ENCODE data around the gene TMED4. TPM values are rescaled to one million over a fixed set of nuclear protein-coding genes. Genes with fewer than 3 reads are reported as not detected.
A peak's percentile ranks its signal among the peaks of the same experiment; 100 is the strongest.

Gene TMED4
- total and polyA plus RNA-seq, 2 of the 13 experiments (the other 11 are each of a cell fraction or from before 2014, with no cell fraction given), result 81.4 to 109 TPM

GRCh38 chr7:44540592-44541027 lies 41.4 kb downstream of the TMED4 start (continued):
- TF ChIP-seq ZNF280D (CRISPR knock-in tag; IDR thresholded peaks at IDR 0.05) (0 out of 2 replicates have a peak, but pooled peaks have one; percentile 24), ARHGAP35 (CRISPR knock-in tag; IDR thresholded peaks at IDR 0.05; ENCODE audit: borderline replicate concordance) (no peak), ZHX2 (IDR thresholded peaks at IDR 0.05; ENCODE audit: low read depth) (no peak), ZHX2 (CRISPR knock-in tag; IDR thresholded peaks at IDR 0.05; ENCODE audit: borderline replicate concordance) (no peak), ZNF263 (CRISPR knock-in tag; IDR thresholded peaks at IDR 0.05) (peak; percentile 66; the same call in 1 of the 2 replicates), SMAD3 (CRISPR knock-in tag; IDR thresholded peaks at IDR 0.05) (no peak), ZNF598 (CRISPR knock-in tag; IDR thresholded peaks at IDR 0.05; ENCODE audit: borderline replicate concordance) (no peak), GTF2F1 (IDR thresholded peaks at IDR 0.05; ENCODE audit: low read length) (no peak), ZNF747 (CRISPR knock-in tag; IDR thresholded peaks at IDR 0.05; ENCODE audit: borderline replicate concordance) (peak; percentile 81; the same call in 1 of the 2 replicates), MIER2 (CRISPR knock-in tag; IDR thresholded peaks at IDR 0.05) (no peak), RARG (CRISPR knock-in tag; IDR thresholded peaks at IDR 0.05; ENCODE audit: low read depth) (no peak; the same call in 1 of the 2 replicates), MEIS1 (CRISPR knock-in tag; IDR thresholded peaks at IDR 0.05; ENCODE audit: borderline replicate concordance) (no peak), TBX2 (CRISPR knock-in tag; IDR thresholded peaks at IDR 0.05; ENCODE audit: borderline replicate concordance) (0 out of 2 replicates have a peak, but pooled peaks have one; percentile 49), DBP (CRISPR knock-in tag; IDR thresholded peaks at IDR 0.05; ENCODE audit: not compliant biosample characterization) (no peak), ZSCAN30 (CRISPR knock-in tag; IDR thresholded peaks at IDR 0.05) (no peak), CERS6 (CRISPR knock-in tag; IDR thresholded peaks at IDR 0.05) (no peak), ZNF576 (CRISPR knock-in tag; IDR thresholded peaks at IDR 0.05) (0 out of 2 replicates have a peak, but pooled peaks have one; percentile 4), DPF2 (CRISPR knock-in tag; IDR thresholded peaks at IDR 0.05; ENCODE audit: borderline replicate concordance, low read depth) (no peak), CC2D1A (CRISPR knock-in tag; IDR thresholded peaks at IDR 0.05) (0 out of 2 replicates have a peak, but pooled peaks have one; percentile 9)
